Neuron (in vitro differentiated cells): ENCODE measurements around the gene ABHD16B.

Source experiments
- H2AFZ ChIP-seq: one replicate; pipeline ENCODE4 v1.6.1; 2013; ENCODE audit warnings: low read depth, mild to moderate bottlenecking, inconsistent platforms, low read length, moderate library complexity
- H3K27me3 ChIP-seq: one replicate; pipeline ENCODE4 v1.6.1; 2013; ENCODE audit warnings: low read length; ENCODE audit not compliant: insufficient read depth
- H3K36me3 ChIP-seq: one replicate; pipeline ENCODE4 v1.6.1; 2013; ENCODE audit warnings: low read length; ENCODE audit not compliant: insufficient read depth
- H3K4me1 ChIP-seq: one replicate; pipeline ENCODE4 v1.6.1; 2013; ENCODE audit warnings: low read length; ENCODE audit not compliant: insufficient read depth
- H3K4me3 ChIP-seq: 2 replicates; pipeline ENCODE4 v1.5.1; 2013; ENCODE audit warnings: mild to moderate bottlenecking, low read length, moderate library complexity
- H3K9me3 ChIP-seq: one replicate; pipeline ENCODE4 v1.6.1; 2013; ENCODE audit warnings: low read length

The ABHD16B gene

DNA sequence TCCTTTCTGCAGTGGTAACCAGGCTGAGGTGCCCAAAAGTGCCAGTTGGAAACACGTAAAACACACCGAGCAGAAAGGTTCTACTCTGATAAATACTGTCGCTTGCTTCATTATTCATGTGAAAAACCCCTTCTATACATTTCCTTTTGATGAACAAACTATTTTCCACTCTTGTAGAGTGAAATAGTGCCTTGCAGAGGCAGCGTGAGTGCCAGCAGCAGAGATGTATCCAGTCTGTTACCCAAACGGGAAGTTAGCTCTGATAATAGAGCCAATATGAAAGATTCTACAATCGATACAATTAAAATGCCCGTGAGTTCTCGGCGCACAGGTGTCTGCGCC lies 31.7 kb upstream of the ABHD16B start:
- H3K4me3 ChIP-seq: peak overlapping the region; percentile 83
- H2AFZ ChIP-seq: peak overlapping the region; percentile 75
- H3K36me3 ChIP-seq: no peaks in the 10 kb centered on the region
- no peaks in the 10 kb centered on the region for H3K27me3 ChIP-seq
- peaks cover 33% of the 10 kb centered on the region for H3K4me1 ChIP-seq
- H3K9me3 ChIP-seq: no peaks in the 10 kb centered on the region

DNA sequence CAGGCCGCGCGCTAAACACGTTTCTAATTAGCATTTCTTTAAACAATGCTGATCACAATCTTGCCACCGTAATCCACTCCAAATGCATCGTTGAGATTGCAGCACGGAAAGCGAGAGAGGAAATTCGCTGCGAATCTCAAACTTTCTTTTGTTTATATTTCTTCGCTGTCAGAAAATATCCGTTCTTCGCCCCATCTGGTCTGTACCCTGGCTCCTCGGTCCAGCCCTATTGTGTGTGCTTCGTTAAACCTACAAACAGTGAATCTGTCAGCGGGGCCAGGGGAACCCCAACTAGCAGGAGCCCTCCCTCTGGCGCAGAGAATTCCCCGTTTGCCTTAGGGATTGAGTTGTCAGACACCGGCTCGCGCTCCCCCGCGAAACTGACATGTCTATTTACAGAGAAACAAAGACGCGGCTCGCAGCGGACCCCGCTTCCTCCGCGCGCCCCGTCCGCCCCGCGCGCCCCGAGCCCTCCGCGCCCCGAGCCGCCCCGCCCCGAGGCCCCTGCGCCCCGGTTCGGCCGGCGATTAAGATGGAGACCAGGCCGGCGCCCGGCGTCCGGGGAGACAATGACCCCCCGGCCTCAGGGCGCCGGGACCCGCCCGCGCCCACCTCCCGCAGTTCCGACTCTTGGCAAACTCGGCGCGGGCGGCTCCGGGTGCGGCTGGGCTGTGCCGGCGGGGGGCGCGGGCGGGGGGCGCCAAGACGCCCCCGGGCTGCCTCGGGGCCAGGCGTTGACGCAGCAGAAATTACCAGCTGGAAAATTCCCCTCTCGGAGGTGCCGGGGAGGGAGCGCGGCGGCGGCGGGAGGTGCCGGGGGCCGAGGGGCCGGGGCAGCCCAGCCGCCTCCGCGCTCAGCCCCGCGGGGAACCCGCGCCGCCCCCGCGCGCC lies 31.1 kb upstream of the ABHD16B start:
- peaks cover 36% of the 10 kb centered on the region for H3K4me1 ChIP-seq
- H2AFZ ChIP-seq: peak overlapping the region; percentile 75
- H3K27me3 ChIP-seq: no peaks in the 10 kb centered on the region

DNA sequence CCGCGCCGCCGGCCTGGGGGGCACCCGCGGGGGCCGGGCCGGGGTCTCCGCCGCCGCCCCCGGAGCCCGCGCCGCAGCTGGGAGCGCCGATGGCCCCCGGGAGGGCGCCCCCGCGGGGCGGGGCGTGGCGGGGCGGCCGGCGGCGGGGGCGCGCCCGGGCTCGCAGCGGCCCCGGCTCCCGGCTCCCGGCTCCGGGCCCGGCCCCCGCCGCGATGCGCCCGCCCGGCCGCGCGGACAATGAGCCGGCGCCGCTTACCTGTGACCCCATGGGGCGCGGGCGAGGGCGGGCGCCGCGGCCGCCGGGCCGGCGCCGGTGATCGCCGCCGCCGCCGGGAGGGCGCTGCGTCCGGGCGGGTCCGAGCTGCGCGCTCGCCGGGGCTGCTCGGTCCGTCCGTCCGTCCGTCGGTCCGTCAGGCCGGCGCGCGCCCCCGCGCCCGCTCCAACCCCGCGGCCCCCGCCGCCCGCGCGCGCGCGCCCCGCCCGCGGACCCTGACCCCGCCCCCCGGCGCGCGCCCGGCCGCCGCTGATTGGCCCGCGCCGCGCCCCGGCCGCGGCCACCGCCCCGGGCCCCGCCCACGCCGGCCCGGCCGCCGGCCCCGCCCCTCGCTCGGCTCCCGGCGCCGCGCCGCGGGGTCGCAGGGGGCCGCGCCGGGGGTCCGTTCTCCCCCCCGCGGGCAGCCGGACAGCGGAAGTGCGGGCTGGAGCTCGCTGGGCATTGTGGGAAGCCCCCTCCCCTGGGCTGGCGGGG lies 30.3 kb upstream of the ABHD16B start, which contains the start of gene ZBTB46:
TSS of gene ZBTB46 (minus strand) at position 424 of the 748 bp plus-strand sequence. CDS start 40,507 bp downstream, outside the sequence.
- peak within 1 kb of the TSS; percentile 75 for H2AFZ ChIP-seq
- H3K4me1 ChIP-seq: peaks cover 39% of the 10 kb centered on the region
- H3K27me3 ChIP-seq: no peaks in the 10 kb centered on the region
- peak within 1 kb of the TSS; percentile 83 for H3K4me3 ChIP-seq
- no peaks in the 10 kb centered on the region for H3K9me3 ChIP-seq
- no peaks in the 10 kb centered on the region for H3K36me3 ChIP-seq

More for the DNA sequence above, 31.1 kb upstream of the ABHD16B start:
- Histone ChIP-seq H3K4me3 (peak overlapping the region; percentile 83), H3K9me3 (no peaks in the 10 kb centered on the region), H3K36me3 (no peaks in the 10 kb centered on the region)

DNA sequence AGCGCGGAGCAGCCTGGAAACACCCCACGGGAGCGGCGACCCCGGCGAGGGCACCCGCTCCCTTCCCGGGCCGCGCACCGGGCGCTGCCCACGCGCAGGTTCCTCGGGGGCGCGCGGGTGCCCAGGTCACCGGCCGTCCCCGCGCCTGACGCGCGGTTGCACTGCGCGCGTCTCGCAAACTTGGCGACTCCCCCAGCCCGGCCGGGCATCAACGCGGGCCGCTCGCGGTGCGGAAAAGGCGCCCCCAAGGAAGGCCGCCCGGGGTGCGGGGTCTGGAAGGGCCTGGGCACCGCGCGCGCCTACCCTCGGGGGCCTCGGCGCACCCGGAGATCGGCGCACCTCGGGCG lies 29.7 kb upstream of the ABHD16B start:
- H2AFZ ChIP-seq: no peak overlapping the region
- H3K27me3 ChIP-seq: no peaks in the 10 kb centered on the region
- H3K4me3 ChIP-seq: peak overlapping the region; percentile 16
- peaks cover 39% of the 10 kb centered on the region for H3K4me1 ChIP-seq
- no peaks in the 10 kb centered on the region for H3K36me3 ChIP-seq
- no peaks in the 10 kb centered on the region for H3K9me3 ChIP-seq

DNA sequence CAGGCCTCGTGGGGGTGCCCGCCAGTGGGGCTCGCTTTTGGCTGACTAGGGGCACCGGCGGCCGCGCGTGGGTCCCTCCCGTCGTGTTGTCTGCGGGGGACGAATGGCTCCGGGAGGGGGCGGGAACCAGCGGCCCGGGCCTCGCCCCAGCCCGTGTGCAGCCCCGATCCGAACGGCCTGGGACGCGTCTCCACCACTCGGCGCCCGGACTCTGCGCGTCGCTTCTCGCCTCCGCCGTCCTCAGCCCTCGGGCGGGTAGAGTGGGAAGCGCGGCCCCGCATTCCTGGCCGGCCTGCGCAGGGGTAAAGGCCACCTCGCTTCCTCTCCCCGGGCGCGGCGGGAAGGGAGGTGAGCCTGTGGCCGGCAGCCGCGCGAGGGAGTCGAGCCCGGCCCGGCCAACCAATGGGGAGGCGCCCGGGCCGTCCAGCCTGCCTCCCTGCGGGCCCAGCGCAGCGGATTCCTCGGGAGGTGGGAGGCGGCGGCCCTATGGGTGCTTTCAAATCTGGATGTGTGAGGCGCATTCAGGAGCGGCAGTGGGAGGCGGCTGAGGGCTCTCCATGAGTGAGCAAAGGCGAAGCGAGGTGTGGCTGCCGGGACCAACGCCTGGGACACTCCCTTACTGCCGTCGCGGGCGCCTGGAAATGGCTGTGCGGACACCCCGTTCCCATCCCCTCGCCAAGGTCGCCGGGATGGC lies 29.2 kb upstream of the ABHD16B start:
- H3K9me3 ChIP-seq: no peaks in the 10 kb centered on the region
- no peak overlapping the region for H2AFZ ChIP-seq
- H3K36me3 ChIP-seq: no peaks in the 10 kb centered on the region
- H3K27me3 ChIP-seq: no peaks in the 10 kb centered on the region
- no peak overlapping the region for H3K4me3 ChIP-seq
- H3K4me1 ChIP-seq: peaks cover 39% of the 10 kb centered on the region

DNA sequence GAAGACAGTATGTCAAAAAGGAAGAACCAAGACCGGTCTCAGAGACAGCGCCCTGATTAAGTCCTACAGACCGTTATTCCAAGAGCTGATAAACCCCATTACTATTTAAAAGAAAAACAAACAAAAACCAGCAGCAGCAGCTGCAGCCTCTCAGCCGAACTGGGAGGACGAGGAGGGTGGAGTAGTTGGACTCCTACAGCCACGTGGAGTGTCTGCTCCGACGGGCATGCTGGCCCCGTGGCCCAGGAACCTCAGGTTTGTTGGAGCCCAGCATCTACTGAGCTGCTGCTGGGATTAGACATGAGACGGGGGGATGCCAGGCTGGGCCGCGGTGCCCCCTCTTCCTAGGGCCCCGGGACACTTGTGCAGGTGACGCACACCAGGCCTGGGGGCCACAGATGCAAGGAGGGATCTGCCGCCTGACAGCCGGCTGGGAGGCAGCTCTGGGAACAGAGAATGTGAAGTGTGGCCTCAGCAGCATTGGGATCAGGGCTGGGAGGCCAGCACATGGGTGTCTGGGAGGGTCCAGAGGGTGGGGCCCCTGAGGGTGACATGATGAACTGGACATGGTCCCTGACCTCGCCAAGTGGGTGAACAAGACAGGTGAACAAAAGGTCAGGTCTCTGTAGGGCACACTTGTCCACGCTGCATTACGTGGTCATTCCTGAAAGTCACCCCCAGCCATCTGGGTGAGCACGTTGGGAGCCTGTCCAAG lies 27.4 kb upstream of the ABHD16B start:
- Histone ChIP-seq H3K36me3 (no peaks in the 10 kb centered on the region), H3K4me3 (no peak overlapping the region), H3K4me1 (peaks cover 31% of the 10 kb centered on the region)

DNA sequence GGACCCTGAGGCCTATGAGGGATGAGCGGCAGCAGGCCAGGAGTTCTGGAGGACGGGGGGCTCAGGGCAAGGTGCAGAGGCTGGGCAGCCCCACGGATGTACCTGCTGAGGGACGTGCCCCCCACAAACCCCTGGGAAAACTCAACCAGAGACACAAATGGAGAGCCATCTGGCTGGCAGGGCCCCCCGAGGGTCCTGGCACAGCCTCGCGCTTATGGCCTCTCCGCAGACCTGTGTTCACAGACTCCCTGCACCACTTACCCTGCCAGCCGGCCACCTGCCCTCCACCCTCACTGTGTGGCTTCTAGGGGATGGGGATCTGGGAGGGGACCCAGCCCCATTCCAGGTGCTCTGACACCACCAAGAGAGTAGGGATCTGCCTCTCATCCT lies 26.8 kb upstream of the ABHD16B start:
- Histone ChIP-seq H3K27me3 (no peaks in the 10 kb centered on the region), H3K36me3 (no peaks in the 10 kb centered on the region), H3K4me3 (no peak overlapping the region), H2AFZ (no peak overlapping the region), H3K9me3 (no peaks in the 10 kb centered on the region), H3K4me1 (peaks cover 25% of the 10 kb centered on the region)

More for the DNA sequence above, 27.4 kb upstream of the ABHD16B start:
- Histone ChIP-seq H3K9me3 (no peaks in the 10 kb centered on the region), H2AFZ (no peak overlapping the region), H3K27me3 (no peaks in the 10 kb centered on the region)

DNA sequence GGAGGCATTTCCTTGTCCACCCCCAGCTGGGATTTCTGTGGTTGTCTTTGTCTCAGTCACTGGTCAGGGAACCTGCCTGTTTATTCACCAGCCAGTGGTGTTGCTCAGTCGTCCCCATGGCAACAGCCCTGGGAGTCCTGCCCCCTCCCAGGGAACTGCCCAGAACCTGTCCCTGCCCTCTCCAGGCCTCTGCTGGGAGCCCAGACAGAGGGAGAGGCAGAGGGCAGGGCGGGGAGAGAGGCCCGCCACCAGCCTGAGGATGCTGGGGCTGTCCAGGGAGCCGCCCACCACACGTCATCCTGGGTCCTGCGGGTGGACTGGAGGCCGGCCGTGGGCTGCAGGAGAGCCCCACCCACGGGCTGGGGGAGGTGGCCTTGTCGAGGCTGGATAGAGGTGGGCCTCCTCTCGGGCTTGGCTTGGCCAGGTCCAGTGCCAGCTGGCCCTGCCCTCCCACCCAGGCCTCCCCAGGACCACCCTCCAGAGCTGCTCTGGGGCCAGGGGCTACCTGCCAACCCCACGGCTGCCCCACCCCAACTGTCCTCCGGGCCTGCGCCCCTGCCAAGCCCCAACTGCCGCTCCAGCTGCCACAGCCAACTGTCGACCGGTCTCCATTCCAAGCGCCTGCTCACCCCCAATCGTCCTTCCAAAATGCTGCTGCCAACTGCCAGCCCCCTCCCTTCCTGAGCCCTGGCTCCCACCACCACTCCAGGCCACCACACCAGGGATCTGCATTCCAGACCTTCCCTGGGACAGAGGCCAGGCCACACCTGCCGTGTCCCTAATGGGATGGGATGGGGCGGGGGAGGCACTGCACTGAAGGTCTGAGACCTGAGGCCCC lies 26.1 kb upstream of the ABHD16B start:
- Histone ChIP-seq H3K4me3 (no peak overlapping the region), H2AFZ (no peak overlapping the region), H3K9me3 (no peaks in the 10 kb centered on the region), H3K4me1 (peaks cover 19% of the 10 kb centered on the region), H3K36me3 (no peaks in the 10 kb centered on the region), H3K27me3 (no peaks in the 10 kb centered on the region)

DNA sequence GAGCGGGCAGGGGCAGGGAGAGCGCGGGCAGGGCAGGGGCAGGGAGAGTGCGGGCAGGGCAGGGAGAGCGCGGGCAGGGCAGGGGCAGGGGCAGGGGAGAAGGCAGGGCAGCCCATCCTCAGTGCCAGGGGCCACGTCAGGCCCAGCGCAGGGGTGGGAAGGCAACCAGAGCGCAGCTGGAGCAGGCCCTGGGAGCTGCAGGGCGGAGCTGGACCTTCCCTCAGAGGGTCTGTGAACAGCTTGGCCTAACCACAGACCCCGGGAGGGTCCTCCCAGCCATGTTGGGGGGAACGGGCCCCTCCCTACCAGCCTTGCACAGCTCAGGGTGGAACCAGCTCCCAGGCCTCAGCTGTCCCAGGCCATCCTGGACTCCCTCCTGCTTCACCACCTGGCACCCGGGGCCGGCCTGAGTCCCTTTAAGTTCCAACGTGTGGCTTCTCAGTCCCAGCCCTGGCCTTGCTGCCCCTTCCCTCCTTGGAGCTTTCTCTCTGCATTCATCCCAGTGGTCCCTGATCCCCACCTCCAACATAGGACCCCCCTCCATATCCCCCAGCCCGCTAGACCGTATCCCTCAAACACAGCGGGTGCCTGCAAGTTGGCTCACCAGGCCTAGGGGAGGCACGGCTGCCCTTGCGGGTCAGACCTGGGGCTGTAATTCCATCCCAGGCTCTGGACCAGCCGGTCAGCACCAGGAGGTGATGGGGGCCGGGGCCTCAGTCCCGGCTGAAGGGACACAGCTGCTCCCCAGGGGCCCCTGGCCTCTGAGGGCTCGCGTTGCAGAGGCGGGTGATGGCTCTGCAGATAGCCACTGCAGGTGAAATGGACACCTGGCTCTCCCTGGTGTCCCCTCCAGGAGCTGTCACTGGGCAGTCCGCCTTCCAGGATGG lies 24.6 kb upstream of the ABHD16B start:
- no peak overlapping the region for H2AFZ ChIP-seq
- peaks cover 19% of the 10 kb centered on the region for H3K4me1 ChIP-seq
- no peaks in the 10 kb centered on the region for H3K27me3 ChIP-seq
- no peaks in the 10 kb centered on the region for H3K9me3 ChIP-seq
- H3K4me3 ChIP-seq: no peak overlapping the region
- no peaks in the 10 kb centered on the region for H3K36me3 ChIP-seq

DNA sequence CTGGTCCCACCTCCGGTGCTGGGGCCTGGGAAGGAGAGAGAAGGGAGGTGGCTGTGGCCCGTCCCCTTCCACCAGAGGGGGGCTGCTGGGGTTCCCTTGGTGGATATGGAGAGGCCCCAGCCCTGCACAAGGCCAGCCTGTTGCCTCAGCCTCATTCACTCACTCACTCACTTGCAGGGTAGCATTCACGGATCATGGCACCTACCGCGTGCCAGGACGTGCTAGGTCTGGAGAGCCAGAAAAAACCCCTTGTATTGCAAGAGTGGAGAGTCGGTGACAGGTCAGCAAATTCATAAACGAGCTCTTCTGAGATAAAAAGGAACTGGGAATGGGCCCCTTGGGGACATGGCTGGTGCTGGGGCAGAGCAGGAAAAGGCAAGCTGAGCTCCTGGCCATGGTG lies 23.8 kb upstream of the ABHD16B start:
- Histone ChIP-seq H2AFZ (no peak overlapping the region), H3K27me3 (no peaks in the 10 kb centered on the region), H3K4me3 (no peak overlapping the region), H3K9me3 (no peaks in the 10 kb centered on the region), H3K4me1 (peaks cover 19% of the 10 kb centered on the region), H3K36me3 (no peaks in the 10 kb centered on the region)

DNA sequence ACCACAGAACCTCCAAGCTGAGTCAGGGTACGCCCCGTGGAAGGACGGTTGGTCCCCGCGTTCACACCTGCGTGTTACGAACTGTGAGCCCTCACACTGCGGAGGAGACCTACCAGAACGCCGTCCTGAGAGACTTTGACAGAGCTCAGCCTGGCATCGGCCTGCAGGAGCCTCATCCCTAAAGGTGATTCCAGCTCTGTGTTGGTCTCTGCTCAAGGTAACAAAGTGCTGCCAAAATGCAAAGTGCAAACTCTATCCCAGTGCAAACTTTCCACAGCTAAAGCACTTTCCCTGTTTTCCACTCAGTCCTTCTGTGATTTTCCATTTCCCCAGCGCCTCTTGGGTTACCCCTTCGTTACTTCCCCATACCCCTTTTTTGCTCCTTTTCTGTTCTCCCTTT lies 21.7 kb upstream of the ABHD16B start:
- Histone ChIP-seq H2AFZ (no peak overlapping the region), H3K36me3 (no peaks in the 10 kb centered on the region), H3K4me1 (peaks cover 6% of the 10 kb centered on the region), H3K4me3 (no peak overlapping the region), H3K9me3 (no peaks in the 10 kb centered on the region), H3K27me3 (no peaks in the 10 kb centered on the region)
